Effector CD8-positive, alpha-beta T cell (primary cell): ENCODE measurements around the gene NLRP7.
"Not testable (repeated sequence)": the region's sequence is repeated elsewhere in the genome, so short reads cannot be mapped to it uniquely, and the experiment has no call there.

ENCODE experiments used
- DNase-seq: peaks from one replicate; lab custom pipeline; 2025; lab: John Stamatoyannopoulos, UW

Gene NLRP7

GRCh38 chr19:54919646-54920563 is 27.4 kb downstream of the NLRP7 start:
- not testable (repeated sequence) for DNase-seq

- no peak for DNase-seq
Observed at GRCh38 chr19:54918499-54918898, 28.8 kb downstream of the NLRP7 start.

GRCh38 chr19:54916822-54917221 is 30.5 kb downstream of the NLRP7 start:
- no peak for DNase-seq

DNA sequence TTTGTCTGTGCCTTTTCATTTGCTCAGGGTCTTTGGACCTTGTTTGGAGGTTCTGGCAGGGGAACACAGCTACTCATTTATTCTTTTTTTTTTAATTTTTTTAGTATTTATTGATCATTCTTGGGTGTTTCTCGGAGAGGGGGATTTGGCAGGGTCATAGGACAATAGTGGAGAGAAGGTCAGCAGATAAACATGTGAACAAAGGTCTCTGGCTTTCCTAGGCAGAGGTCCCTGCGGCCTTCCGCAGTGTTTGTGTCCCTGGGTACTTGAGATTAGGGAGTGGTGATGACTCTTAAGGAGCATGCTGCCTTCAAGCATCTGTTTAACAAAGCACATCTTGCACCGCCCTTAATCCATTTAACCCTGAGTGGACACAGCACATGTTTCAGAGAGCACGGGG is 39.4 kb downstream of the NLRP7 start:
- DNase-seq, result not testable (repeated sequence)

GRCh38 chr19:54906819-54907218 is 40.5 kb downstream of the NLRP7 start:
- no peak for DNase-seq

DNA sequence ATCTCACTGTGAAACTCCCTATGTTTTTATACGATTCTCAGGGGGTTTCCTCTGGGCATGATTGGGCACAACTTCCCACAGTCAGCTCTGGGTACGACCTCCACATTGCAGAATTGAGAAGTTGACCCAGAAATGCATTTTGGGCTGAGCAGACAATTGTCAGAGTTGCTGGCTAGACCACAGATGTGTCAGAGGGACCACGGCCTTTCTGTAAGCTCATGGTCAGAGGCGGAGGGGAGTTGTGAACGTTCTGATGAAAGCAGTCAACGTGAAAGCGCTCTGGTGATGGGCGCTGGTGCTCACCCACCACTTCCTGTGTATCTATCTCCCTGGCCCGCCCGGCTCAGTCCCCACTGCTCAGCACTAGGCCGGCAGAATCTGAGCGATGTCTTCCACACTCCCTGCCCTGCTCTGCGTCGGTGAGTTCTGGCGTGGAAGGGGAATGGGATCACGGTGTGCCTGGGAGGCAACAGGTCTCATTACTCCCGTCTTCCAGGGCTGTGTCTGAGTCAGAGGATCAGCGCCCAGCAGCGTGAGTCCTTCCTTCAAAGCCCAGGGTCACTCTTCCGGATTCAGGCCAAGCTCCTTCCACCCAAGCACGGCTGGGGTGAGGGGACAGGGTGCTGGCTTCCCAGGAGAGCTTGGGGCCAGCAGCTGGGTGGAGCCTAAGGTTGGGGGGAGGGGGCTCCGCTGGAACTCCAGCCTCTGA is 41.4 kb downstream of the NLRP7 start, which contains the start of gene NCR1:
Gene NCR1, plus strand, starts transcription at position 346 of the 709 bp plus-strand sequence. Its CDS starts 40 bp downstream, at position 386.
- no peak for DNase-seq

- no peak for DNase-seq
Observed at GRCh38 chr19:54905421-54905802, 41.9 kb downstream of the NLRP7 start.

DNA sequence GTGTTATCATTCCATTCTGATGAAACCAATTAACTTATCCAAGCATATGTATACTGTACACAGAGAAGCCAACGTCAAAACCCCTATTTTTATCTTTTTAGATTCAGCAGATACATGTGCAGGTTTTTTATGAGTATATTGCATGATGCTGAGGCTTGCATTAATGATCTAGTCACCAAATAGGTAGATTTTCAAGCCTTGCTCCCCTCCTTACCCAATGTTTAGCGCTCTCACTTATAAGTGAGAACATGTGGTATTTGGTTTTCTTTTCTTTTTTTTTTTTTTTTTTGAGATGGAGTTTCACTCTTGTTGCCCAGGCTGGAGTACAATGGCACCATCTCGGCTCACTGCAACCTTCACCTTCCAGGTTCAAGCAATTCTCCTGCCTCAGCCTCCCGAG is 43.1 kb downstream of the NLRP7 start:
- DNase-seq, result not testable (repeated sequence)

DNA sequence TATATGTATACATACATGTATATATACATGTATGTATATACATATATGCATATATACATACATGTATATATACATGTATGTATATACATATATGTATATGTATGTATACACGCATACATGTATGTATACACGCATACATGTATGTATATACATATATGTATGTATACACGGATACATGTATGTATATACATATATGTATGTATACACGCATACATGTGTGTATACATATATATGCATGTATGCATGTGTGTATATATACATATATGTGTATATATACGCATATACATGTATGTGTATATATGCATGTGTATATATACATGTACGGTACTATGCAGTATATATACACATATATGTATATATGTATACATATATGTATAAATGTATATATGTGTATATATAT is 44.0 kb downstream of the NLRP7 start:
- DNase-seq, result no peak

DNA sequence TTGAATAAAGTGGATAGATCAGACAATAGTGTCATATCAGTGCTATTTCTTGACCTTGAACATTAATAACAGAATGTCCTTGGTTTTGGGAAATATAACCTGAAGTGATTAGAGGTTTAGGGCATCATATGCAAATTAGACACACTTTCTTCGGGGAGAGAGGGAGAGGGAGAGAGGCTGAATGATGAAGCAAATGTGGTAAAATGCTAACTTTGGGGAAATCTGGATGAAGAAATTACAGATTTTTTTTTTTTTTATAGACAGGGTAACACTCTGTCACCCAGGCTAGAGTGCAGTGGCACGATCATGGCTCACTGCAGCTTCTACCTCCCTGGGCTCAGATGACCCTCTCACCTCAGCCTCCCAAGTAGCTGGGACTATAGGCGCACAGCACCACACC is 45.3 kb downstream of the NLRP7 start:
- DNase-seq, result no peak

GRCh38 chr19:54901153-54901552 is 46.2 kb downstream of the NLRP7 start:
- not testable (repeated sequence) for DNase-seq

DNA sequence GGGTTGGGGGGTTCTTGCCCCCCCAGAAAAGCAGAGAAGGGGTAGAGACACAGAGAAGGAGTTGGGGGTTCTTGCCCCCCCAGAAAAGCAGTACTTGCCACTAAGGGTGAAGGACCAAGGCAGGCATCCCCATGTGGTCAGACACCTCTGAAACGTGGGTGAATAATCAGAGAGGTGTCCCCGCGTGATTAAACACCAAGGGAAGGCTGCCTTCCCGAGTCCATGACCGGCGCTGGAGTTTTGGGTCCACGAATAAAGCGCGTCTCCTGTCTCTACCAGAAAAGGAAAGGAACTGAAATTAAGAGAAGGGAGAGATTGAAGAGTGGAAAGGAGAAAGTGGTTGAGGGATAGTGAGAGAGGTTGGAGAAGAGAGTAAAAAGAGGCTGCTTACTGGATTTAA is 47.7 kb downstream of the NLRP7 start:
- not testable (repeated sequence) for DNase-seq

- DNase-seq, result not testable (repeated sequence)
Observed at GRCh38 chr19:54898685-54899084, 48.6 kb downstream of the NLRP7 start.

DNA sequence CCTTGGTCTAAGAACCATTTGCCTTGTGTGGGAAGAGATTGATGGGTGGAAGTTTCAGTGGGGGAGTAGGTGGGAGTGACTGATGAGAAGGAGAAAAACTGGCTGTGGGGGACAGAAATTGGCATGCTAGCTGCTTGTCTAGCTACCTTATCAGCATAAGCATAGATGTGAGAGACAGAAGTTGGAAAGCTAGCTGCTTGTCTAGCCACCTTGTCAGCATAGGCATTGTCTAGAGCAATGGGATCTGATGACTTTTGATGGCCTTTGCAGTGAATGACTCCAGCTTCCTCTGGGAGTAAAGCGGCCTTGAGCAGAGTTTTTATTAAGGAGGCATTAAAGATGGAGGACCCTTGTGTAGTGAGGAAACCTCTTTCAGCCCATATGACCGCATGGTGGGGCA is 51.3 kb downstream of the NLRP7 start:
- no peak for DNase-seq

- not testable (repeated sequence) for DNase-seq
Observed at GRCh38 chr19:54894106-54894505, 53.2 kb downstream of the NLRP7 start.

DNA sequence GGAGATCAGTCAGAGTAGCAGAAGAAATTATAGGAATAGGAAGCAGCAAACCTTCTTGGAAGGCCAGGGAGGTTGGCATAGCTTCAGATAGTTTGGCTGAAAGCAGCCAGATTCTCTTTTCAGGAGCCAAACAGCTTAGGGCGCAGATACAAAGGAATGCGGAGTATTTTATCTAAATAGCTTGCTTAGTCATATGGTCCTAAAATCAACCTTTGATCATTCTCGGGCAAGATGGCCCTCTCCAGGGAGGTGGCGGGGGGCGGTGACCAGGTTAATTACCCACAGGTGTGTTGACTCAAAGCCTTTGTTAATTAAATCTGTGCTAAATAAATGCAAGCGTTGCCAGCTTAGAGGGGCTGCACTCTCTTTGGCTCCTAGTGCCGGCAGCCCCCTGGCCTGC is 53.9 kb downstream of the NLRP7 start:
- DNase-seq, result no peak

GRCh38 chr19:54889566-54889965 is 57.8 kb downstream of the NLRP7 start:
- no peak for DNase-seq

- DNase-seq, result no peak
Observed at GRCh38 chr19:54888239-54888638, 59.1 kb downstream of the NLRP7 start.

DNA sequence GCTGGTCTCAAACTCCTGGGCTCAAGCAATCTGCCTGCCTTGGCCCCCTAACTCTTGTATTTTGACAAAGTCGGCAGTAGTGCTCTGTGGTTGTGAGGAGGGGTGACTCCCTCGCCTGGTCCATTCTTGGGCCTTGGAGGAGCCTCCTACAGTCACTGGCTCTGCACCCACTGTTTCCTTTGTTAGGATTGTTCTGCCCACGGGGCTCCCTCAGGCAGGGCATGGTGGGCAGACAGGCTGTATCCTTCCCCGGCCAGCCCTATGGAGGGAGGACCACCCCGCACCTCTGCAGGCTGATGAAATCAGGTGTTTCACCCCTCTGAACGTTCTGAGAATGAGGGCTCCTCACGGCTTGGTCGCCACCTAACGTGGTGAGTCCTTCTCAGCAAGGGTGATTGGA is 64.1 kb downstream of the NLRP7 start:
- no peak for DNase-seq

- DNase-seq, result no peak
Observed at GRCh38 chr19:54882758-54883157, 64.6 kb downstream of the NLRP7 start.

- no peak for DNase-seq
Observed at GRCh38 chr19:54881884-54882283, 65.4 kb downstream of the NLRP7 start.

GRCh38 chr19:54877471-54877870 is 69.9 kb downstream of the NLRP7 start:
- no peak for DNase-seq

DNA sequence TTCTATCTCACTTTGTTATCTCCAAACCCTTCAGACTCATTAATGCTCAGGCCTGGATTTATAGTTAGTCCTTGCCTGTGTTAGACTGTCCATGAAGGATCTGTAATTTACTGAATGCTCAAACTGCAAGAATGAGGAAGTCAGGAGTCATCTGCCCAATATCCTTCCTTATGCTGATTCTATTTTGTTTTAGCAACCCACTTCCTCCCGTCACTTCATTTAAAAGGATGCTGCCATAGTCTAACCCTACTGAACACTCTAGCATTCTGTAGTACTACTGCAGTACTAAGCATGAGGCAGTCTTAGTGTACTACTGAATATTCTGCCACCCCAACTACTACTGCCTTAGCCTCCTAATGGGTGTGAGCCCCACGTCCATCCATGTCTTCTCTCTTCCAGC is 71.8 kb downstream of the NLRP7 start:
- DNase-seq, result no peak
